HepG2 (cell line): ENCODE results near the gene CIDEA. TPM values are rescaled to one million over a fixed set of nuclear protein-coding genes. Genes with fewer than 3 reads are reported as not detected.
A peak's percentile ranks its signal among the peaks of the same experiment; 100 is the strongest.

Source experiments
- CEBPB ChIP-seq: IDR thresholded peaks from 2 replicates; pipeline ENCODE4 v1.6.1; 2011; ENCODE audit warnings: low read depth, low read length, improper control_type of control experiment, borderline replicate concordance
- DPF2 ChIP-seq: sonication (generic); formaldehyde crosslinking; IDR thresholded peaks from 2 replicates; pipeline ENCODE4 v1.4.0; 2020; ENCODE audit warnings: mild to moderate bottlenecking, low read depth, missing genetic modification reagents, borderline replicate concordance
- FOXM1 ChIP-seq: sonication (generic); formaldehyde crosslinking; IDR thresholded peaks from 2 replicates; pipeline ENCODE4 v1.5.0; 2020; ENCODE audit warnings: missing genetic modification reagents
- HDAC2 ChIP-seq: sonication (generic); formaldehyde crosslinking; IDR thresholded peaks from 2 replicates; pipeline ENCODE4 v1.4.0; 2020; ENCODE audit warnings: missing genetic modification reagents
- HNF4A ChIP-seq: sonication (generic); formaldehyde crosslinking; IDR thresholded peaks from 2 replicates; pipeline ENCODE4 v1.4.0; 2020; ENCODE audit warnings: missing genetic modification reagents
- MAF1 ChIP-seq: sonication (generic); formaldehyde crosslinking; IDR thresholded peaks from 2 replicates; pipeline ENCODE4 v1.5.0; 2020; ENCODE audit warnings: missing genetic modification reagents, borderline replicate concordance
- MBNL3 ChIP-seq: fragments of 250-450 bp; sonication (Bioruptor Pico); conservative IDR thresholded peaks from 2 replicates; pipeline ENCODE4 v1.8.0; 2022; ENCODE audit warnings: mild to moderate bottlenecking, inconsistent platforms
- RAD21 ChIP-seq: fragments of 450-650 bp; formaldehyde crosslinking; IDR thresholded peaks from 2 replicates; pipeline ENCODE4 v1.5.0; 2020; ENCODE audit warnings: mild to moderate bottlenecking
- RBM39 ChIP-seq: fragments of 200-400 bp; formaldehyde crosslinking; IDR thresholded peaks from one replicate; pipeline ENCODE4 v1.6.1; 2018; ENCODE audit warnings: antibody characterized with exemption, mild to moderate bottlenecking, low read depth, low read length; ENCODE audit not compliant: poor library complexity, severe bottlenecking
- SIN3A ChIP-seq: IDR thresholded peaks from 2 replicates; pipeline ENCODE4 v1.6.1; 2011; ENCODE audit warnings: low read depth, mild to moderate bottlenecking, control low read depth, low read length, borderline replicate concordance
- SP2 ChIP-seq: sonication (generic); formaldehyde crosslinking; IDR thresholded peaks from 2 replicates; pipeline ENCODE4 v1.5.1; 2020; ENCODE audit warnings: mild to moderate bottlenecking, missing genetic modification reagents
- SP4 ChIP-seq: sonication (generic); formaldehyde crosslinking; IDR thresholded peaks from 2 replicates; pipeline ENCODE4 v1.8.1; 2023; ENCODE audit warnings: mild to moderate bottlenecking, missing genetic modification reagents
- SRY ChIP-seq: sonication (generic); formaldehyde crosslinking; IDR thresholded peaks from 2 replicates; pipeline ENCODE4 v1.8.0; 2022; ENCODE audit warnings: mild to moderate bottlenecking, missing genetic modification reagents
- ZNF20 ChIP-seq: sonication (generic); formaldehyde crosslinking; IDR thresholded peaks from 2 replicates; pipeline ENCODE4 v1.4.0; 2020; ENCODE audit warnings: mild to moderate bottlenecking, moderate library complexity, missing genetic modification reagents
- ZNF34 ChIP-seq: sonication (generic); formaldehyde crosslinking; IDR thresholded peaks from 2 replicates; pipeline ENCODE4 v1.4.0; 2020; ENCODE audit warnings: mild to moderate bottlenecking, missing genetic modification reagents, borderline replicate concordance
- ZNF761 ChIP-seq: sonication (generic); formaldehyde crosslinking; conservative IDR thresholded peaks from 2 replicates; pipeline ENCODE4 v1.4.0; 2020; ENCODE audit warnings: mild to moderate bottlenecking, missing genetic modification reagents
- ZNF768 ChIP-seq: sonication (generic); formaldehyde crosslinking; IDR thresholded peaks from 2 replicates; pipeline ENCODE4 v1.4.0; 2020; ENCODE audit warnings: missing genetic modification reagents
- polyA plus RNA-seq, 8 experiments: library from polyadenylated mRNA; depleted of rRNA in 3 of 8; stranded (reverse) in 7 of 8; unstranded in 1 of 8; fragments of >200 nt; fragmentation: Illumina TruSeq in 4 of 8; extraction: Trizol in 4 of 8; gene quantifications; 2 replicates each; pipeline versions ENCODE4 v1.2.1 to v1.2.3, GENCODE V29; 2011 to 2016; ENCODE audit warnings: low read depth in 4 of 8, missing spikeins in 1 of 8, mixed read lengths in 1 of 8; ENCODE audit not compliant: insufficient read depth in 1 of 8
- total RNA-seq, 5 experiments: library from RNA; depleted of rRNA; stranded (reverse); fragments of >200 nt; fragmentation: Illumina TruSeq; extraction: Trizol; gene quantifications; 2 replicates each; pipeline ENCODE4 v1.2.3, GENCODE V29; 2016; ENCODE audit warnings: low read depth in 1 of 5
- TF ChIP-seq, protein P1 (sequence below): sonication (generic); formaldehyde crosslinking; IDR thresholded peaks from 2 replicates; pipeline ENCODE4 v1.8.0; 2022; ENCODE audit warnings: mild to moderate bottlenecking, missing genetic modification reagents
- TF ChIP-seq, protein P2 (sequence below): sonication (generic); formaldehyde crosslinking; IDR thresholded peaks from 2 replicates; pipeline ENCODE4 v1.4.0; 2020; ENCODE audit warnings: mild to moderate bottlenecking, missing genetic modification reagents
- TF ChIP-seq, protein P3 (sequence below): sonication (generic); formaldehyde crosslinking; IDR thresholded peaks from 2 replicates; pipeline ENCODE4 v1.4.0; 2020; ENCODE audit warnings: missing genetic modification reagents
- TF ChIP-seq, protein P4 (sequence below): sonication (generic); formaldehyde crosslinking; IDR thresholded peaks from 2 replicates; pipeline ENCODE4 v1.8.0; 2022; ENCODE audit warnings: missing genetic modification reagents, low read depth, mild to moderate bottlenecking, borderline replicate concordance
- TF ChIP-seq, protein P5 (sequence below): IDR thresholded peaks from 2 replicates; pipeline ENCODE4 v1.6.1; 2016
- TF ChIP-seq, protein P6 (sequence below): sonication (generic); formaldehyde crosslinking; IDR thresholded peaks from 2 replicates; pipeline ENCODE4 v1.8.0; 2022; ENCODE audit warnings: missing genetic modification reagents, mild to moderate bottlenecking, borderline replicate concordance

Gene CIDEA
- total and polyA plus RNA-seq, 2 of the 13 experiments (the other 11 are each of a cell fraction or from before 2014, with no cell fraction given), result not detected

DNA sequence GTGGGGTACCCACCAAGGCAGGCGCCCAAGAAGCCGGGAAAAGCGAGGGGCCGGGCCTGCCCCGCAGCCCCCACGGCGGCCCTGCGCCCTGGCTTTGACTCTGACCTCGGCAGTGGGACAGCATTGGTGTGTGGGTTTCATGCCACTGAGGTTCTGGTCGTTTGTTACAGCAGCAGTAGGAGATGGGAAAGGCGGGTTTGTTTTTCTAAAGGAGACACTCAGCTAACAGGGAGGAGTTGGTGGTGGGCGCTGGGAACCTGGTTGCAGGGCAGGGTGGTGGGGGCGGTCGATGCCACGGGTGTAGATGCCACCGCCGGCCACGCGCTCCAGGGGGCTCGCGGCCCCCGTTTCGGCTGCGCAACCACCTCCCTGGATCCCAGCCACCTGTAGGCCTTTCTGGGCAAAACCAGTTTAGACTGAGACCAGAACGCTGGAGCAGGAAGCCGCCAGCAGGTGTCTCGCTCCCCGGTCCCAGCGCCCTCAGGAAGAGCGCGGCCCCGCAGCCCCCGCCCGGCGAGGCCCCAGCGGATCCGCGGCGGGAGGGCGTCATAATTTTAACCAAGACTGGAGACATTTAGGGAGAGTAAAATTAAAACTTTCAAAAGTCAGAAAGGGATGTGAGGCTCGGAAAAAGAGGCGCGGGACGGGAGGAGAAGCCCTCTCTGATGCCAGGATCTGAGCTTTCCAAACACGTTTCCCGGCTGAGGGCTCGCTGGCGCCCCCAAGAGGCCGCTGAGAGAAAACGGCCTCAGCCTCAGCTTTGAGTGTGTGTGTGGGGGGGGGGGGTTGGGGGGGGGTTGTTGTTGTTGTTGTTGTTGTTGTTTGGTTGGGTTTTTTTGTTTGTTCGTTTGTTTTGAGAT, 17.4 kb downstream of the CIDEA start (continued):
- TF ChIP-seq, protein P1, sequence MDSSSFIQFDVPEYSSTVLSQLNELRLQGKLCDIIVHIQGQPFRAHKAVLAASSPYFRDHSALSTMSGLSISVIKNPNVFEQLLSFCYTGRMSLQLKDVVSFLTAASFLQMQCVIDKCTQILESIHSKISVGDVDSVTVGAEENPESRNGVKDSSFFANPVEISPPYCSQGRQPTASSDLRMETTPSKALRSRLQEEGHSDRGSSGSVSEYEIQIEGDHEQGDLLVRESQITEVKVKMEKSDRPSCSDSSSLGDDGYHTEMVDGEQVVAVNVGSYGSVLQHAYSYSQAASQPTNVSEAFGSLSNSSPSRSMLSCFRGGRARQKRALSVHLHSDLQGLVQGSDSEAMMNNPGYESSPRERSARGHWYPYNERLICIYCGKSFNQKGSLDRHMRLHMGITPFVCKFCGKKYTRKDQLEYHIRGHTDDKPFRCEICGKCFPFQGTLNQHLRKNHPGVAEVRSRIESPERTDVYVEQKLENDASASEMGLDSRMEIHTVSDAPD (CRISPR knock-in tag), result no peak
- TF ChIP-seq HNF4A (CRISPR knock-in tag), result no peak
- TF ChIP-seq SRY (CRISPR knock-in tag), result no peak
- TF ChIP-seq MAF1 (CRISPR knock-in tag), result no peak
- TF ChIP-seq, protein P2, sequence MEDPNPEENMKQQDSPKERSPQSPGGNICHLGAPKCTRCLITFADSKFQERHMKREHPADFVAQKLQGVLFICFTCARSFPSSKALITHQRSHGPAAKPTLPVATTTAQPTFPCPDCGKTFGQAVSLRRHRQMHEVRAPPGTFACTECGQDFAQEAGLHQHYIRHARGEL (CRISPR knock-in tag), result no peak
- TF ChIP-seq RBM39, result peak; percentile 87
- TF ChIP-seq, protein P3, sequence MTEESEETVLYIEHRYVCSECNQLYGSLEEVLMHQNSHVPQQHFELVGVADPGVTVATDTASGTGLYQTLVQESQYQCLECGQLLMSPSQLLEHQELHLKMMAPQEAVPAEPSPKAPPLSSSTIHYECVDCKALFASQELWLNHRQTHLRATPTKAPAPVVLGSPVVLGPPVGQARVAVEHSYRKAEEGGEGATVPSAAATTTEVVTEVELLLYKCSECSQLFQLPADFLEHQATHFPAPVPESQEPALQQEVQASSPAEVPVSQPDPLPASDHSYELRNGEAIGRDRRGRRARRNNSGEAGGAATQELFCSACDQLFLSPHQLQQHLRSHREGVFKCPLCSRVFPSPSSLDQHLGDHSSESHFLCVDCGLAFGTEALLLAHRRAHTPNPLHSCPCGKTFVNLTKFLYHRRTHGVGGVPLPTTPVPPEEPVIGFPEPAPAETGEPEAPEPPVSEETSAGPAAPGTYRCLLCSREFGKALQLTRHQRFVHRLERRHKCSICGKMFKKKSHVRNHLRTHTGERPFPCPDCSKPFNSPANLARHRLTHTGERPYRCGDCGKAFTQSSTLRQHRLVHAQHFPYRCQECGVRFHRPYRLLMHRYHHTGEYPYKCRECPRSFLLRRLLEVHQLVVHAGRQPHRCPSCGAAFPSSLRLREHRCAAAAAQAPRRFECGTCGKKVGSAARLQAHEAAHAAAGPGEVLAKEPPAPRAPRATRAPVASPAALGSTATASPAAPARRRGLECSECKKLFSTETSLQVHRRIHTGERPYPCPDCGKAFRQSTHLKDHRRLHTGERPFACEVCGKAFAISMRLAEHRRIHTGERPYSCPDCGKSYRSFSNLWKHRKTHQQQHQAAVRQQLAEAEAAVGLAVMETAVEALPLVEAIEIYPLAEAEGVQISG, result 0 out of 2 replicates have a peak, but pooled peaks have one; percentile 32
- TF ChIP-seq, protein P4, sequence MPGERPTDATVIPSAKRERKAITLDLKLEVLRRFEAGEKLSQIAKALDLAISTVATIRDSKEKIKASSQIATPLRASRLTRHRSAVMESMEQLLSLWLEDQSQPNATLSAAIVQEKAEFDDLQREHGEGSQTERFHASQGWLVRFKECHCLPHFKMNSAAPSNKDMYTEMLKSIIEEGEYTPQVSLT (CRISPR knock-in tag), result no peak
- TF ChIP-seq ZNF768, result peak; percentile 43; the same call in 1 of the 2 replicates
- no peak for TF ChIP-seq CEBPB
- TF ChIP-seq, protein P5, sequence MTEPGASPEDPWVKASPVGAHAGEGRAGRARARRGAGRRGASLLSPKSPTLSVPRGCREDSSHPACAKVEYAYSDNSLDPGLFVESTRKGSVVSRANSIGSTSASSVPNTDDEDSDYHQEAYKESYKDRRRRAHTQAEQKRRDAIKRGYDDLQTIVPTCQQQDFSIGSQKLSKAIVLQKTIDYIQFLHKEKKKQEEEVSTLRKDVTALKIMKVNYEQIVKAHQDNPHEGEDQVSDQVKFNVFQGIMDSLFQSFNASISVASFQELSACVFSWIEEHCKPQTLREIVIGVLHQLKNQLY (CRISPR knock-in tag), result no peak
- TF ChIP-seq RAD21 (CRISPR knock-in tag), result peak; percentile 75
- no peak for TF ChIP-seq ZNF34 (CRISPR knock-in tag)
- TF ChIP-seq SIN3A, result no peak
- TF ChIP-seq, protein P6, sequence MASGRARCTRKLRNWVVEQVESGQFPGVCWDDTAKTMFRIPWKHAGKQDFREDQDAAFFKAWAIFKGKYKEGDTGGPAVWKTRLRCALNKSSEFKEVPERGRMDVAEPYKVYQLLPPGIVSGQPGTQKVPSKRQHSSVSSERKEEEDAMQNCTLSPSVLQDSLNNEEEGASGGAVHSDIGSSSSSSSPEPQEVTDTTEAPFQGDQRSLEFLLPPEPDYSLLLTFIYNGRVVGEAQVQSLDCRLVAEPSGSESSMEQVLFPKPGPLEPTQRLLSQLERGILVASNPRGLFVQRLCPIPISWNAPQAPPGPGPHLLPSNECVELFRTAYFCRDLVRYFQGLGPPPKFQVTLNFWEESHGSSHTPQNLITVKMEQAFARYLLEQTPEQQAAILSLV (CRISPR knock-in tag), result no peak
- TF ChIP-seq SP2 (CRISPR knock-in tag), result no peak
- no peak for TF ChIP-seq ZNF20 (CRISPR knock-in tag)
- TF ChIP-seq SP4 (CRISPR knock-in tag), result no peak
- no peak for TF ChIP-seq ZNF761 (CRISPR knock-in tag)
- no peak for TF ChIP-seq DPF2 (CRISPR knock-in tag)
- TF ChIP-seq FOXM1, result no peak
- no peak for TF ChIP-seq MBNL3
- peak; percentile 52; the same call in 1 of the 2 replicates for TF ChIP-seq HDAC2 (CRISPR knock-in tag)
